SJSA1 (cell line): ENCODE results near the gene DDC. TPM values are rescaled to one million over a fixed set of nuclear protein-coding genes. Genes with fewer than 3 reads are reported as not detected.
"Not testable (repeated sequence)": the region's sequence is repeated elsewhere in the genome, so short reads cannot be mapped to it uniquely, and the experiment has no call there.

Source experiments
- DNase-seq, 2 experiments: peaks; one replicate each; pipeline ENCODE4 v3.0.0-alpha.2; 2015 to 2020; ENCODE audit warnings: low spot score in 2 of 2, low read depth in 1 of 2
- H3K27ac ChIP-seq: fragments of 250-450 bp; sonication (Bioruptor Pico); 2 replicates; pipeline ENCODE4 v1.5.1; 2020; ENCODE audit warnings: mild to moderate bottlenecking, moderate library complexity
- H3K27me3 ChIP-seq: fragments of 250-450 bp; sonication (Bioruptor Pico); replicated peaks from 2 replicates; pipeline ENCODE4 v1.5.1; 2020; ENCODE audit warnings: mild to moderate bottlenecking, moderate library complexity
- H3K36me3 ChIP-seq: fragments of 250-450 bp; sonication (Bioruptor Pico); 2 replicates; pipeline ENCODE4 v1.5.1; 2020; ENCODE audit warnings: mild to moderate bottlenecking
- H3K4me1 ChIP-seq: fragments of 250-450 bp; sonication (Bioruptor Pico); replicated peaks from 2 replicates; pipeline ENCODE4 v1.6.1; 2021; ENCODE audit warnings: mild to moderate bottlenecking
- H3K4me3 ChIP-seq: fragments of 250-450 bp; sonication (Bioruptor Pico); 2 replicates; pipeline ENCODE4 v1.5.1; 2020; ENCODE audit warnings: mild to moderate bottlenecking
- H3K9me3 ChIP-seq: fragments of 250-450 bp; sonication (Bioruptor Pico); replicated peaks from 2 replicates; pipeline ENCODE4 v1.5.1; 2020; ENCODE audit warnings: mild to moderate bottlenecking
- total RNA-seq: library from RNA; depleted of rRNA; stranded (reverse); fragments of >200 nt; shearing (Covaris generic); gene quantifications from 2 replicates; pipeline ENCODE4 v1.2.3, GENCODE V29; 2014

The DDC gene
- total RNA-seq, 1 experiment from 2014 or later, result not detected

DNA sequence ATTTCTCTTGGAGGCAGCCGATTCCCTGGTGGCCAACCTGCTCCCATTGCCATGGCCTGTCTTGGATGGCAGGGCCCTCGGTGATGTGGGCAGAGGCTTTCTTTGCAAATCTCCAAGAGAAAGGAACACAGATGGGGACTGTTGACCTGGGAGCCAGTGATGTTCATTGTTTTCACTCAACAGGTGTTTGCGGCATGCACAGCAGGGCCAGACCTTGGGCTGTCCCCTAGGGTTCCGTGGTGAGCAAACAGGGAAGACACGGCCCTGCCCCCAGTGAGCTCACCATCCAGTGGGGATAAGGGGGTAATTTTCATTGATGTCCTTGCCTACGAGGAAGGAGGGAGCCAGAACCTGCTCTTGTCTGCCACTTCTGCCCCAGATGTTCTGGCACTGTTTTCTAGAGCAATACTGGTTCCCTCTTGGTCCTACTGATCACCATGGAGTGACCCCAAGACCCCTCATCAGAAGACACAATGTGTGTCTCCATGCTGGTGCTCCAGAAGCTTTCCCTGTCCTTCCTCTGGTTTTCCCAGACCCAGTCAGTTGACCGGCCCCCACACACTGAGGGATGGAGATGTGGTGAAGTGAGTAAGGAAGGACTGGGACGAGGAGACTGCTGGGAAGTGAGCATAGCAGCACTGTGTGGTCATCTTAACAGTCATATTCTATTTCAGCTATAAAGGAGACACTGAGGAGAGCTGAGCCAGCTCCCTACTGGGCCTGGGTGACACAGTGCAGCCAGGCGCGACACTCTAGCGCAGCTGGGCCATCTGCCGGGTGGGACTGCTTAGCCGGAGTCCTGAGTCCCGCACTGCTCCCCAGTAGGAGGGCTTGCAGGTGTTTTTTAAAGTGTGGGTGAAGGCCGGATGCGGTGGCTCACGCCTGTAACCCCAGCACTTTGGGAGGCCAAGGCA, 94.7 kb downstream of the DDC start:
- no peak for DNase-seq
- Histone ChIP-seq H3K36me3 (no peaks in the 10 kb centered on the region), H3K27me3 (no peaks in the 10 kb centered on the region), H3K4me1 (no peaks in the 10 kb centered on the region), H3K27ac (no peak overlapping the region), H3K9me3 (no peaks in the 10 kb centered on the region), H3K4me3 (no peak overlapping the region)

DNA sequence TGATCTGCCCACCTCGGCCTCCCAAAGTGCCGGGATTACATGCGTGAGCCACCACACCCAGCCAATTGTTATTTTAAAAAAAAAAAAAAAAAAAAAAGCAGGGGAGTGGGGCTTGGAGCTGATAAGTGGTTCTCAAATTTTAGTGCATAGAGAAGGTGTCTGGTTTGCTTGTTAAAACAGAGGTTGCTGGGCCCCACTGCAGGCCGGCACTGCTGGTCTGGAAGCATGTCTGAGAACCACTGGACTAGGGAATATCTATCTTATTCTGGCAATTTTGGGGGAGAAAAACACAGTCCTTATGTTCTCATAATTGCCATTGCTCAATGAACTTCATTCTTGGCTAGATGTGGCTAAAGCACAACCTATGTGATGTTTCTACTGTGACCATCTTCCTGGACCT, 96.0 kb downstream of the DDC start:
- DNase-seq, result no peak
- Histone ChIP-seq H3K4me1 (no peaks in the 10 kb centered on the region), H3K27me3 (no peaks in the 10 kb centered on the region), H3K4me3 (no peak overlapping the region), H3K27ac (no peak overlapping the region), H3K36me3 (no peaks in the 10 kb centered on the region), H3K9me3 (no peaks in the 10 kb centered on the region)

- Histone ChIP-seq H3K4me1 (no peaks in the 10 kb centered on the region), H3K27me3 (no peaks in the 10 kb centered on the region), H3K4me3 (no peak overlapping the region), H3K9me3 (no peaks in the 10 kb centered on the region), H3K36me3 (no peaks in the 10 kb centered on the region), H3K27ac (no peak overlapping the region)
- DNase-seq, result peak; percentile 33 to 69
Observed at GRCh38 chr7:50467817-50468610, 97.2 kb downstream of the DDC start.

DNA sequence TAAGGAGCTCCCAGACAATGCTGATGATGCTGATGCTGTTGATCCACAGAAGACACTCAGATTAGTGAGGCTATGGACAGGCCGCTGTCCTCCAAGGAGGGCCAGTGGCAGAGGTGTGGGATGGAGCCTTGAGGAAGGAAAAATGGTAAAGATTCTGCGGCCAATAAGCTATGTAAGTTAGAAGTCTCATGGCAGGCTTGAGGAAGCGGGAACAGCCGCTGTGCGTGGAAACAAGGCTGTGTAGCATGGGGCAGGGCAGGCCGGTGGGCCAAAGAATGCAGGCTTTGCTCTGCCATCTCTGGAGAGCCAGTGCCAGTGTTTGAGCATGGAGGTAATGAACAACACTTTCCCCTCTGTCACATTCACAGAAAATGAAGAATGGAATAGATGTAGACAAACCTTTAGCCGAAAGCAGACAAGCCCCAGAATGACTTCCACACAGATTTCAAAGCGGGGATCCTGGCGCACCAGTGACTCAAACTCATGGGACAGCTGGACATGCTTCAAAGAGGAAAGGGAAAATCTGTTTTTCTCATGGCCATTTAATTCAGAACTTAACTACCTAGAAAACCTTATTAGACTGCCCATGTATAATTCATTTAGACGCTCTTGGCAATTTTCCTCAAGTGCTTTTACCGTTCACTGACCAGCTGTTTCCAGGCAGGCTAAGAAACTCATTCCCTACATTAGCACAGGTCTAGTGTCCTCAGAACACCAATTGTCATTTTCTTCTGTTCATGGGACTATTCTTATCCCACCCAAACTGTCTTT, 98.2 kb downstream of the DDC start:
- DNase-seq, result no peak
- Histone ChIP-seq H3K27me3 (no peaks in the 10 kb centered on the region), H3K9me3 (no peaks in the 10 kb centered on the region), H3K36me3 (no peaks in the 10 kb centered on the region), H3K4me1 (no peaks in the 10 kb centered on the region), H3K4me3 (no peak overlapping the region), H3K27ac (no peak overlapping the region)

DNA sequence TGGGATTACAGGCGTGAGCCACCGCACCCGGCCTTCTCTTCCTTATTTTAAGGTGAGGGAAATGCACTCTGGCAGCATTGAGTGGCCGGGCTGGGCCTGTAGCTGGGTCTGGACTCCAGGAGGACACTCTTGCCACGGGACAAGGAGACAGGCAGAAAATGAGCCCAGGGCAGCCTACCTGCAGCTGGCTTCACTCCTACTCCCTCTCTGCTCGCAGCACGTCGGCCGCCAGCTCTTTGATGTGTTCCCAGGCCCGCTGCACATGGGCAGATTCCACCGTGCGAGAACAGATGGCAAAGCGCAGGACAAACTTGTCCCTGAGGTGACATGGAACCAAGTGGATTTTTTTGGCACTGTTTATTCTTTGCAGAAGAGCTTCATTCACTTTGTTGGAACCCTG, 102.2 kb downstream of the DDC start:
- Histone ChIP-seq H3K36me3 (no peaks in the 10 kb centered on the region), H3K27me3 (no peaks in the 10 kb centered on the region), H3K4me3 (no peak overlapping the region), H3K27ac (no peak overlapping the region), H3K4me1 (no peaks in the 10 kb centered on the region), H3K9me3 (no peaks in the 10 kb centered on the region)
- no peak for DNase-seq

DNA sequence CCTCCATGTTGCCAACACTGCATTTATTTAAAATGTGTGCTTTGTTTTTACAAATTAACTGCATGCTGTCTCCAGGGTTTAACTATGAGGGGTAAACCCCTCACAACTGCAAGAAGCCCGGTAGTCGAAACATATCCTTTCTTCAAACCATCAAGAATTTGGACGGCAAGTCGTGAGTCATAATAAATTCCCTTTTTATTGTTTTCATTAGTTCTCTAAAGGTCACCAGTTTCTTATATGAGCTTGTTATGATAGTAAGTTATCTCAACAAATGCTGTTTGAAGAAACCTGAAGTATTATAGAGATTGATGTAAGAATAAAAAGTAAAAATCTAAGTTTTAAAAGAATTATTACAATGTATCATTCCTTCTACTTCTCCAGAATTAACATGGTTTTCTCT, 102.8 kb downstream of the DDC start:
- Histone ChIP-seq H3K4me3 (no peak overlapping the region), H3K27ac (no peak overlapping the region), H3K36me3 (no peaks in the 10 kb centered on the region), H3K27me3 (no peaks in the 10 kb centered on the region), H3K9me3 (no peaks in the 10 kb centered on the region), H3K4me1 (no peaks in the 10 kb centered on the region)
- no peak for DNase-seq

GRCh38 chr7:50461695-50462094, 103.5 kb downstream of the DDC start:
- H3K9me3 ChIP-seq, result no peaks in the 10 kb centered on the region
- no peaks in the 10 kb centered on the region for H3K4me1 ChIP-seq
- no peaks in the 10 kb centered on the region for H3K36me3 ChIP-seq
- H3K4me3 ChIP-seq, result no peak overlapping the region
- DNase-seq, result no peak
- no peaks in the 10 kb centered on the region; the same call in 1 of the 2 replicates for H3K27me3 ChIP-seq
- no peak overlapping the region for H3K27ac ChIP-seq

DNA sequence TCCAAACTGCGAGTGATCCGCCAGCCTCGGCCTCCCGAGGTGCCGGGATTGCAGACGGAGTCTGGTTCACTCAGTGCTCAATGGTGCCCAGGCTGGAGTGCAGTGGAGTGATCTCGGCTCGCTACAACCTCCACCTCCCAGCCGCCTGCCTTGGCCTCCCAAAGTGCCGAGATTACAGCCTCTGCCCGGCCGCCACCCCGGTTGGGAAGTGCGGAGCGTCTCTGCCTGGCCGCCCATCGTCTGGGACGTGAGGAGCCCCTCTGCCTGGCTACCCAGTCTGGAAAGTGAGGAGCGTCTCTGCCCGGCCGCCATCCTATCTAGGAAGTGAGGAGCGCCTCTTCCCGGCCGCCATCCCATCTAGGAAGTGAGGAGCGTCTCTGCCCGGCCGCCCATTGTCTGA, 106.0 kb downstream of the DDC start:
- H3K9me3 ChIP-seq, H3K27me3 ChIP-seq, H3K4me1 ChIP-seq, DNase-seq, H3K36me3 ChIP-seq, H3K27ac ChIP-seq, H3K4me3 ChIP-seq: not testable (repeated sequence)

DNA sequence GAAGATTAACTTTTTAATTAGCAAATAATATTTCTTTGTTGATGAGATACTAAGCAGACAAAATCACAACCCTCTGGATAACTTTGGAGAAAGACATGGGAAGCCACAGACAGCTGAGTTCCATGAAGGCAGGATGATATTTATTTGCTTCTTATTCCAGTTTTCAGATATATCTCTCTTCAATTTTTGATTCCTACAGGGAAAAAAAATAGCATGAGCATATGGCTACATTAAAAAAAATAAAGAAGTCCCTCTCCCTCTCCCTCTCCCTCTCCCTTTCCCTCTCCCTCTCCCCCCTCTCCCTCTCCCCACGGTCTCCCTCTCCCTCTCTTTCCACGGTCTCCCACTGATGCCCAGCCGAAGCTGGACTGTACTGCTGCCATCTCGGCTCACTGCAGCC, 106.6 kb downstream of the DDC start:
- not testable (repeated sequence) for H3K36me3 ChIP-seq, H3K27ac ChIP-seq, H3K4me1 ChIP-seq, DNase-seq, H3K27me3 ChIP-seq, H3K9me3 ChIP-seq, H3K4me3 ChIP-seq

GRCh38 chr7:50456371-50457123, 108.7 kb downstream of the DDC start:
- H3K27me3 ChIP-seq, result no peaks in the 10 kb centered on the region; the same call in 1 of the 2 replicates
- no peak overlapping the region for H3K27ac ChIP-seq
- no peaks in the 10 kb centered on the region for H3K36me3 ChIP-seq
- H3K9me3 ChIP-seq, result no peaks in the 10 kb centered on the region
- no peaks in the 10 kb centered on the region for H3K4me1 ChIP-seq
- H3K4me3 ChIP-seq, result no peak overlapping the region
- no peak for DNase-seq

GRCh38 chr7:50455658-50456057, 109.5 kb downstream of the DDC start:
- no peak for DNase-seq
- Histone ChIP-seq H3K36me3 (no peaks in the 10 kb centered on the region), H3K27me3 (no peaks in the 10 kb centered on the region; the same call in 1 of the 2 replicates), H3K4me3 (no peak overlapping the region), H3K4me1 (peaks cover 1% of the 10 kb centered on the region; the same call in 1 of the 2 replicates), H3K27ac (no peak overlapping the region), H3K9me3 (no peaks in the 10 kb centered on the region)

DNA sequence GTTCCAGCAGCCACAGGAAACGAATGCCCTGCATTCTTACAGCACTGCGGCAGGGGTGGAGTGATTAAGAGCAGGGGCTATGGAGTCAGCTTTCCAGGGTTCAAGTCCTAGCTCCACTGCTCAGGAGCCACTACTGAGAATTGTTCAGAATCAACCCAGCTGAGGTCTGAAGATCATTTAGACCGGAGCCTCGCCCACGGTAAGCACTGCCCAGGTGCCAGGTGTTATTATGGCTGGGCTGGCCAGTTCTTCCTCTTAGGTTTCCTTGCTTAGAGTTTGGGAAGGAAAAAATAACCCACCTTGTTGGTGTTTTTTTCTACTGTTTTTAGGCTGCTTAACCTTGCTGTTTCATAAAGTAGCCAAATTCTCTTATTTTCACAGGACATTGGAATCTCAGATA, 110.2 kb downstream of the DDC start:
- no peaks in the 10 kb centered on the region for H3K36me3 ChIP-seq
- H3K4me3 ChIP-seq, result no peak overlapping the region
- H3K4me1 ChIP-seq, result peaks cover 5% of the 10 kb centered on the region; the same call in 1 of the 2 replicates
- H3K27me3 ChIP-seq, result no peaks in the 10 kb centered on the region; the same call in 1 of the 2 replicates
- no peak overlapping the region for H3K27ac ChIP-seq
- no peak for DNase-seq
- no peaks in the 10 kb centered on the region for H3K9me3 ChIP-seq

GRCh38 chr7:50450590-50451032, 114.6 kb downstream of the DDC start:
- Histone ChIP-seq H3K36me3 (peaks cover 23% of the 10 kb centered on the region), H3K4me3 (peak overlapping the region; percentile 72), H3K27me3 (no peaks in the 10 kb centered on the region), H3K27ac (peak overlapping the region; percentile 52; the same call in 1 of the 2 replicates), H3K4me1 (peaks cover 19% of the 10 kb centered on the region), H3K9me3 (no peaks in the 10 kb centered on the region)
- no peak for DNase-seq
